Measurements from ENCODE around the gene MTFP1.
"Not testable (repeated sequence)": the region's sequence is repeated elsewhere in the genome, so short reads cannot be mapped to it uniquely, and the experiment has no call there.

Gene MTFP1

GRCh38 chr22:30402028-30402765, 23.4 kb upstream of the MTFP1 start:
- DNase-seq: no peak

- DNase-seq: not testable (repeated sequence)
Observed at GRCh38 chr22:30402766-30403104, 22.8 kb upstream of the MTFP1 start.

DNA sequence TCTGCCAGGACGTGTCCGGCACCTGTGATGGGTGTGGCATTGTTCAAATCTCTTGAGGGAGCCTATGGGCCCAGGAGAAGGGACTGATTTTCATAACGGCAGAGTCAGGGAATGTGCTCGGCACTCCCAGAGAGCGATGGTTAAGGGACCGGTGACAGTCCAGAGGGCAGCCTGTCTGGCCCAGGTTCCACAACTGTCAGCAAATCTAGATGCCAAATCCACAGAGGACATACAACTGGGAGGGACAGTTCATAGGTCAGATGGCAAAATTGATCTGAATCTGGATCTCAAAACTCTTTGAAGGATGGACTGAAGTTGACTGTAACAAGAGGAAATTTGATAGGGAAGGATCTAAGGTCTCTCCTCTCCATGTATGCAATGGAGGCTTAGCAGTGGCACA, 21.3 kb upstream of the MTFP1 start:
- DNase-seq: no peak

GRCh38 chr22:30405731-30406130, 19.8 kb upstream of the MTFP1 start:
- DNase-seq: no peak

- DNase-seq: no peak
Observed at GRCh38 chr22:30406400-30406799, 19.2 kb upstream of the MTFP1 start.

DNA sequence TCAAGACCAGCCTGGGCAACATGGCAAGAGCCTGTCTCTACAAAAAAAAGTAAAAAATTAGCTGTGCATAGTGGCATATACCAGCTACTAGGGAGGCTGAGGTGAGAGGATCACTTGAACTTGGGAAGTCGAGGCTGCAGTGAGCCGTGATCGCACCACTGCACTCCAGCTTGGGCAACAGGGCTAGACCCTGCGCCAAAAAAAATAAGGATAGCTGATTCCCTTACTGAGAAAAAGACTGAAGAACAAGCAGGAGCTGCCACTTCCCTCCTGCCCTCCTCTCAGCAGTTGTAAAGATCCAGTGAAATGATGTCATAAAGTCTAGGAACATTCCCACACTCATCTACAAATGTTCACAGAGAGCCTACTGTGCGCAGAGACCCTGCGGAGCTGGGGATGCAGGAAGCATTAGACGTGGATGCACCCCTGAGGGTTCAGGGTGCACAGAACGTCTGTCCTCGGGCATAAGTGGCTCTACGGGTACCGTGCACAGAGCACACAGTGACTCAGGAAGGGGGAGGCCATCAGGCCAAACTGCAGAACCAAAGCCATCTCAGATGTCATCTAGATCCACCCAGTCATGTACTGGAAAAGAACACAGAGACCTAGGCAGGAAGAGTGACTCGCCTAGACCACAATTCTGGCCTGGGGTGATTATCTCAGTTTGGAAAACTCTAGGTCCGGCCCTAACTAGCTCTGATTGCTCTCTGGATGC, 17.0 kb upstream of the MTFP1 start:
- no peak for DNase-seq

DNA sequence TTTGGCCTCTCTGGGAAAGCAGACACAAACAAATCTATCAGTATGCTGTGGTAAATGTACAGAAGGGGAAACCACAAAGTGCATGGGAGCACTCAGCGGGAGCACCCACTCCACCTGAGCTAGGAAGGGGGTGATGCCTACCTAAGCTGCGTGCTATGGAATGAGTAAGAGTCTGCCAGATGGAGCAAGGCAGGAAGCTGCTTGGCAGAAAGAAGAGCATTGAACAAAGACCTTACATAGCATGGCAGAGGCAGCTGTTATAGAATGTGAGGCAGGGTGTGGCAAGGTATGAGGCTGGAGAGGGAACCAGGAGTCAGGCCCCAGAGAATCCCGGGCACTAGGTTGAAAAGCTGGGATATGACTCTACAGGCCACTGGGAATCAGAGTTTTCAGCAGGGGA, 13.8 kb upstream of the MTFP1 start:
- DNase-seq: peak; percentile 16

GRCh38 chr22:30413001-30413400, 12.6 kb upstream of the MTFP1 start:
- DNase-seq: no peak

- peak; percentile 36 for DNase-seq
Observed at GRCh38 chr22:30413745-30414524, 11.6 kb upstream of the MTFP1 start.

DNA sequence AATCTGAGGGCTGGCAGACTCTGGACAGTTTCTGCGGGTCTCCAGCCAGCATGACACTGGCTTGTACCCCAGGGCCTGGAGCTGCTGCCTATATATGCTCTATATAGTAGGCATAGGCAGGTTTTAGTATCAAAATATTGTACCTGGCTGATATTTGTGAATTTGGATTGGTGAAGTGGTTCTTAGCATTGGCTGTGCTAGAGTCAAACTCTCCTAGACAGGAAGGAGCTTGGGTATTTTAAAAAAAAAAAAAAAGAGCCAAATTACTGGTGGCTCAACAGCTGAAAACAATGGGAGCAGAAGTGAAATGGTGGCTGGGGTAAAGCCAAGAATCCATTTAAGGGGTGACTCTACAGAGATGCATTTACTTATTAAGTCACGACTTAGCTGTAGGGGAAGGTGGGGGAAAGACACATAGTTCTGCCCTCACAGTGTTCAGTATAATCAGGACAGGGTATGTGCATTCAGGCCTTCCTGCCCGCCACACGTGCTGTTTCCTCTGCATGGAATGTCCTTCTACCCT, 11.0 kb upstream of the MTFP1 start:
- no peak for DNase-seq

- no peak for DNase-seq
Observed at GRCh38 chr22:30416403-30416802, 9.2 kb upstream of the MTFP1 start.

DNA sequence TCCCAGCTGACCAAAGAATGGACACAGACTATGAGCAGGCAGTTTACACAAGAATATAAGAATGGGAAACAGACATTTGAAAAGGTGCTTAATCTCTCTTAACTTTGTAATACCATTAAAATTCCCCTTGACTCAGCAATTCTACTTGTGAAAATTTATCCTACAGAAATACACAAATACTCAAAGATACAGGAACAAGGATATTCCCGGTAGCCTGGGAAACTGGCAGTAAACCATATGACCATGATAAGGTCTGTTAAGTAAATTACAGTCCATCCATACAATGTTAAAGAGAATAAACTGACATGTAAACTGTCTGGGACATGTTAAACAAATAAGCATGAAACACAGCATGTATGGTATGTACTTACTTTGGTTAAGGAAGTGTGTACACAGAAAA, 8.7 kb upstream of the MTFP1 start:
- no peak for DNase-seq

GRCh38 chr22:30420347-30421125, 5.0 kb upstream of the MTFP1 start:
- DNase-seq: no peak

DNA sequence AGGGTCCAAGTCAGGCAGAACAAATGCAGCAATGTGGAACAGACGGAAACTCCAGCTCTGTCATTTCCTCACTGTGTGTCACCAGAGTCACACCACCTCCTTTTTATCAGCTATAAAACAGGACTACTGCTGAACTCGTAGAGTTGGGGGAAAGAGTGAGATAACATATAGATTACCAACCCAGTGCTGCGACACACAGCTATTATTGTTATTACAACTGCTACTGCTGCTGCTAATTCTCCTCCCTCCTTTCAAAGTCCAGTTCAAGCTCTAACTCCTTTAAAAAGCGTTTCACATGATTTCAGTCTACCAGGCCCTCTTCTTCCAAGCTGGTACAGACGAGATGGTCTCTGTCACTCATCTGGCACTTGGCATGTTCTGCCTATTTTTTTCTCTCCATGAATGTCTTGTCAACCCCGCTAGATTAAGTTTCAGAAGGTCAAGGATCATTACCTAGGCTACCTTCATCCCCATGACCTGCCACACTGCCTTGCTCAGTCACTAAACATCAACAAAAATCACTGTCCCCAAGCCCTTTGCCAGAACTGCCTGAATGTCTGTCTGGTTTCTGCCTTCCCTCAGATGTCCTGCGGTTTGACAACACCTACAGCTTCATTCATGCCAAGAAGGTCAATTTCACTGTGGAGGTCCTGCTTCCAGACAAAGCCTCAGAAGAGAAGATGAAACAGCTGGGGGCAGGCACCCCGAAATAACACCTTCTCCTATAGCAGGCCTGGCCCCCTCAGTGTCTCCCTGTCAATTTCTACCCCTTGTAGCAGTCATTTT, 3.7 kb upstream of the MTFP1 start:
- DNase-seq: no peak

- DNase-seq: peak; percentile 36
Observed at GRCh38 chr22:30422481-30423300, 2.9 kb upstream of the MTFP1 start.

GRCh38 chr22:30423301-30423958, 2.1 kb upstream of the MTFP1 start:
- DNase-seq: peak; percentile 47

GRCh38 chr22:30423959-30424533, 1.5 kb upstream of the MTFP1 start:
- peak; percentile 99 for DNase-seq

DNA sequence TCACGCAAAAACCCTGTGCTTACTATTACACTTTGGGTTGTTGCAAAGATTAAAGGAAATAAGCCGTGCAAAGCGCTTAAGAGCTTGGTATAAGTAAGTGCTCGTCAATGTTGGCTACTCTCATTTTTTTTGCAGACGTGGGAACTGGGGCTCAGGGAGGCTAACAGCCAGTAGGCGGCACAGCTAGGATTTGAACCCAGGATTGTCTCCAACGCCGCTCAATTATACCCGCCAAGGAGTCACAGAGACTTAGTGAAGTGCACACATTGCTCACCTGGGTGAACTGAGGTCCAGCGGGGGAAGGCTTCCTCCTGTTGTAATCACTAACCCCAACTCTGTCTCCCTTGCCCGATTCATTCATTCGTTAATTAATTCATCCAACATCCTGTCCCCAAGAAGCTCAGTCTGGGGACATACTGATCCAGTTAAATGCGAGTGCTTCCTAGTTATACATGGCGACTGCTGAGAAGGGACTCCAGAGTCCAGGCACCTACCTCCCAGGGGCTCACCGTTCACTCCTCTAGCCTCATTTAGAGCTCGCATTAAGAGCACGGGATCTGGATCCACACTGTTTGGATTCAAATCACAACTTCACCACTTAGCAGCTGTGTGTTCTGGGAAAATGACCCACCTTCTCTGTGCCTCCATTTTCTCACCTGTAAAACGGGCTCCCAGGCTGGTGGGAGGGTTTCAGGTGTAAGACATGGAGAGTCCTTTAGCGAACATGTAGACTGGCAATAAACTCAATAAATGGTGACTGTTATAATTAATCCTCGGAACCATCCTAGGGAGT, 838 bp upstream of the MTFP1 start:
- no peak for DNase-seq

GRCh38 chr22:30425327-30425615, 297 bp upstream of the MTFP1 start:
- no peak for DNase-seq

All from CD4-positive, alpha-beta T cell treated with Interleukin-17A for 4 hours (primary cell).